AG04450 (cell line): ENCODE results near the gene TREH. TPM values are rescaled to one million over a fixed set of nuclear protein-coding genes. Genes with fewer than 3 reads are reported as not detected.

Experiments
- CTCF ChIA-PET: fragments of 300-600, 350-600 bp; formaldehyde crosslinking; extraction: SDS; loops from one replicate; lab custom pipeline; 2022; ENCODE audit warnings: antibody characterized with exemption, inconsistent platforms; lab: Charles Lee
- POLR2A ChIA-PET: fragments of 350-600 bp; formaldehyde crosslinking; extraction: SDS; loops from one replicate; lab custom pipeline; 2021; ENCODE audit warnings: antibody characterized with exemption, inconsistent platforms; lab: Yijun Ruan, JAX
- DNase-seq: peaks from one replicate; pipeline ENCODE4 v3.0.0-alpha.2; 2011; ENCODE audit warnings: low read depth, low spot score
- H3K27ac ChIP-seq: one replicate; pipeline ENCODE4 v1.5.1; 2012; ENCODE audit warnings: low read depth, low read length, control low read depth
- H3K27me3 ChIP-seq: one replicate; pipeline ENCODE4 v1.6.0; 2012; ENCODE audit warnings: low read length; ENCODE audit not compliant: control insufficient read depth, insufficient read depth
- H3K4me3 ChIP-seq: 2 replicates; pipeline ENCODE4 v1.5.1; 2011; ENCODE audit warnings: mild to moderate bottlenecking, low read depth, low read length, control low read depth
- H3K9me3 ChIP-seq: 2 replicates; pipeline ENCODE4 v1.5.1; 2012; ENCODE audit warnings: low read length; ENCODE audit not compliant: control insufficient read depth, insufficient read depth
- polyA plus RNA-seq: library from polyadenylated mRNA; depleted of rRNA; stranded (reverse); fragments of >200 nt; gene quantifications from 2 replicates; pipeline ENCODE4 v1.2.3, GENCODE V29; 2011
- TF ChIP-seq, protein P1 (sequence below): IDR thresholded peaks from 2 replicates; pipeline ENCODE4 v1.5.1; 2011; ENCODE audit warnings: low read depth, low read length, control low read depth, inconsistent platforms

Gene TREH
- polyA plus RNA-seq, 1 experiment = not detected

DNA sequence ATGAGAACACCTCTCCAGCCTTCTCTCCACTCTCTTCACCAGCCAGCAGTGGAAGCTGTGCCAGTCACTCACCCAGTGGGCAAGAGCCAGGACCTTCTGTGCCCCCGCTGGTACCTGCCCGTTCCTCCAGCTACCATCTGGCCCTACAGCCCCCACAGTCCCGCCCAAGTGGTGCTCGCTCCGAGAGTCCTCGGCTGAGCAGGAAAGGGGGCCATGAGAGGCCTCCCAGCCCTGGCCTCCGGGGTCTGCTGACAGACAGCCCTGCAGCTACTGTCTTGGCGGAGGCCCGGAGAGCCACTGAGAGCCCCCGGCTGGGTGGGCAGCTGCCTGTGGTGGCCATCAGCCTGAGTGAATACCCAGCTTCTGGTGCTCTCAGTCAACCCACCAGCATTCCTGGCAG lies 51.9 kb downstream of the TREH start:
- DNase-seq = no peak
- no peak overlapping the region for H3K4me3 ChIP-seq
- no peaks in the 10 kb centered on the region; the same call in 1 of the 2 replicates for H3K9me3 ChIP-seq
- ChIA-PET CTCF (no interaction called here), POLR2A (no interaction called here)
- H3K27ac ChIP-seq = no peak overlapping the region
- TF ChIP-seq, protein P1, sequence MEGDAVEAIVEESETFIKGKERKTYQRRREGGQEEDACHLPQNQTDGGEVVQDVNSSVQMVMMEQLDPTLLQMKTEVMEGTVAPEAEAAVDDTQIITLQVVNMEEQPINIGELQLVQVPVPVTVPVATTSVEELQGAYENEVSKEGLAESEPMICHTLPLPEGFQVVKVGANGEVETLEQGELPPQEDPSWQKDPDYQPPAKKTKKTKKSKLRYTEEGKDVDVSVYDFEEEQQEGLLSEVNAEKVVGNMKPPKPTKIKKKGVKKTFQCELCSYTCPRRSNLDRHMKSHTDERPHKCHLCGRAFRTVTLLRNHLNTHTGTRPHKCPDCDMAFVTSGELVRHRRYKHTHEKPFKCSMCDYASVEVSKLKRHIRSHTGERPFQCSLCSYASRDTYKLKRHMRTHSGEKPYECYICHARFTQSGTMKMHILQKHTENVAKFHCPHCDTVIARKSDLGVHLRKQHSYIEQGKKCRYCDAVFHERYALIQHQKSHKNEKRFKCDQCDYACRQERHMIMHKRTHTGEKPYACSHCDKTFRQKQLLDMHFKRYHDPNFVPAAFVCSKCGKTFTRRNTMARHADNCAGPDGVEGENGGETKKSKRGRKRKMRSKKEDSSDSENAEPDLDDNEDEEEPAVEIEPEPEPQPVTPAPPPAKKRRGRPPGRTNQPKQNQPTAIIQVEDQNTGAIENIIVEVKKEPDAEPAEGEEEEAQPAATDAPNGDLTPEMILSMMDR = no peak
- no peaks in the 10 kb centered on the region for H3K27me3 ChIP-seq

DNA sequence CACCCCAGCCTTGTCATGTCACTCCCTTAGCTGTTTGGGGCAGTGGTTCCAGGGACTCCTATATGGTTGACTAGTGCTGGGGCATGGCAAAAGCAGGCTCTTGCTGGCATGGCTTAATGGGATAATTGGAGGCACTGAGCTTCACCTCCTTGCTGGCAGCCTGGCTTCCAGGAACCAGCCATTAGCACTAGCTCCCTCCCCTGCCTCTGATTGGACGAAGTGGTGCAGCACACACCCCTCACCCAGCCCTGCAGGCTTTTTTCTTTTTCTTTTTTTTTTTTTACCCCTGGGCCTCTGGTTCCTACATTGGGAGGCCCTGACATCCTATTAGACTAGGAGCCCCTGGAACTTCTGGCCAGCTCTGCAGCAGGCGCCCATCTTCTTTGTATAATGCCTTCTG lies 53.5 kb downstream of the TREH start:
- POLR2A ChIA-PET = interaction anchor here (0.9 kb wide), 1 partner anchor 9 kb away, joined by 3 read pairs; no protein-coding TSS in a partner anchor
- DNase-seq = no peak
- Histone ChIP-seq H3K27me3 (no peaks in the 10 kb centered on the region), H3K27ac (no peak overlapping the region), H3K4me3 (no peak overlapping the region), H3K9me3 (no peaks in the 10 kb centered on the region; the same call in 1 of the 2 replicates)
- CTCF ChIA-PET = no interaction called here
- TF ChIP-seq, protein P1 = no peak

DNA sequence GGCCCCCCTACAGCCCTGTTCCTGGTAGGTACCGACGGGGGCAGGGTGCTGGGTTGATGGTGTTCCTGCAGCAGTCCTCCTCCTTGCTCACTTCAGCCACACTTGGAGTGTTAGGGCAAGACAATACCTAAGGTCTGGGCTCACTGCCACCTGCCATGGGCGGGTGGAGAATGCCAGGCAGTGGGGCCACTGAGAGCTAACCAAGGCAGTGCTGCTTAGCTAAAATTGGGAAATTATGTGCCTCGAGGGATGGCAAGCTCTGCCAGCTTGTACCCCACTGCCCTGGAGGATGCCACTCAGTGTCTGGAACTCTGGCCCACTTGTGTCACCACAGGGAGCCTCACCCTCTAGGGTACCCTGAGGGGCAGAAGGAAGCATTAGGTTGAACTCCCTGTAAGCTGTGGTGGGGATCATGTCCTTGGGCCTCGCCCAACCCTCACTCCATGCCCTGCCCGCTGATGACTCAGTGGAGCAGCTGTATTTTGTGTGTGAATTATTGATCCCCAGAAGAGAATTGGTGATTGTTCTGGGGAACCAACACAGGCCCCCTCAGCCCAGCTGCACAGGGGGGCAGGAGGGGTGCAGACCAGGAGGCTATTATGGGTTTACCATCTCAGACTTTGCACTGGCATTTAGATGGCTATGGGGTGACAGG lies 54.3 kb downstream of the TREH start:
- no peaks in the 10 kb centered on the region for H3K27me3 ChIP-seq
- ChIA-PET POLR2A (interaction anchor here (0.6 to 0.9 kb wide), 2 partner anchors 10 to 31 kb away, joined by 3 to 6 read pairs; no protein-coding TSS in a partner anchor), CTCF (no interaction called here)
- TF ChIP-seq, protein P1 = no peak
- H3K4me3 ChIP-seq = no peak overlapping the region
- DNase-seq = no peak
- H3K9me3 ChIP-seq = no peaks in the 10 kb centered on the region; the same call in 1 of the 2 replicates
- H3K27ac ChIP-seq = no peak overlapping the region

DNA sequence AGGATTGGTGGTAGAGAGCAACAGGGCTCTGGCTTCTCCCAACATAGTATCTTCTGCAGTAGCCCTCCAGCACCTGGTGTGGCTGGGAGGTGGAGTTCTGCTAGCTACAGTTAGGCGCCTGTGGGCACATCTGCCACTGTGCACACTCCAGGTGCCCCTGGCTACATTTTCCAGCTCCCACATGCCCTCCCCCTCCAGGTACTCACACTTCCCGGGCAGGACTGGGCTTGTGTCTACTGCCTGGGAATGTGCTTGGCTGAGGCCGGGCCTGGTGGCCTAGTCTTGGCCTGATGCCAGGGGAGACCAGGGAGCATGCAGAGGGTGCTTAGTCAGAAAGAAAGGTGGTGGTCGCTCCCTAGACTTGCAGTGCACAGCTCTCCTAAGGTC lies 56.2 kb downstream of the TREH start:
- ChIA-PET CTCF (interaction anchor here (0.6 kb wide), 1 partner anchor 464 kb away, joined by 10 read pairs; no protein-coding TSS in a partner anchor), POLR2A (interaction anchor here (6.2 to 7.8 kb wide), 2 partner anchors 11 to 16 kb away, joined by 54 to 140 read pairs; partner anchors contain the start of gene PHLDB1)
- Histone ChIP-seq H3K4me3 (peak overlapping the region; percentile 85), H3K27ac (peak overlapping the region; percentile 75), H3K27me3 (no peaks in the 10 kb centered on the region), H3K9me3 (no peaks in the 10 kb centered on the region; the same call in 1 of the 2 replicates)
- DNase-seq = no peak
- TF ChIP-seq, protein P1 = no peak
